ENCODE measurements around the gene MED12L. TPM values are rescaled to one million over a fixed set of nuclear protein-coding genes. Genes with fewer than 3 reads are reported as not detected.
"Not testable (repeated sequence)": the region's sequence is repeated elsewhere in the genome, so short reads cannot be mapped to it uniquely, and the experiment has no call there.

The MED12L gene
- total RNA-seq, result 1 to 10 TPM; 1.5 to 1.8 TPM

- CTCF ChIA-PET, result interaction anchor here (0.7 to 3.2 kb wide), 2 partner anchors 10 to 158 kb away, joined by 3 to 12 read pairs; no protein-coding TSS in a partner anchor
- POLR2A ChIA-PET, result interaction anchor here (1.5 kb wide), 1 partner anchor 231 kb away, joined by 3 read pairs; the partner anchor contains the start of gene GPR87
These were observed at the start of gene MED12L for GRCh38 chr3:151085227-151085888. Gene MED12L (plus strand): TSS chr3:151085664. CDS start chr3:151086927, 1,263 bp downstream.

- ChIA-PET POLR2A (no interaction called here), CTCF (no interaction called here)
These were observed 47.6 kb upstream of the MED12L start for GRCh38 chr3:151037746-151038477.

DNA sequence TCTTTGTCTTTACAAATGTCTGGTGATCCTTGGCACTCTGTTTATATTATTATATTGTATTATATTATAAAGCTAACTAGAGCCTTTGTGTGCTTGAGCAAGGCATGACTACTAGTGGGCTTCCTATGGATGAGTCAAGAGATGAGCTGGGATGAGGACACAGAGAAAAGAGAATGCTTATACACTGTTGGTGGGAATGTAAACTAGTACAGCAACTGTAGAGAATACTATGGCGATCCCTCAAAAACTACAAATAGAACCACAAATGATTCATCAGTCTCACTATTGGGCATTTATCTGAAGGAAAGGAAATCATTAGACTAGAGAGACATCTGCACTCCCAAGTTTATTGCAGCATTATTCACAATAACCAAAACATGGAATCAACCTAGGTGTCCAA lies 40.8 kb upstream of the MED12L start:
- ChIA-PET POLR2A (no interaction called here), CTCF (interaction anchor here (0.7 kb wide), 1 partner anchor 67 kb away, joined by 3 read pairs; no protein-coding TSS in a partner anchor)

DNA sequence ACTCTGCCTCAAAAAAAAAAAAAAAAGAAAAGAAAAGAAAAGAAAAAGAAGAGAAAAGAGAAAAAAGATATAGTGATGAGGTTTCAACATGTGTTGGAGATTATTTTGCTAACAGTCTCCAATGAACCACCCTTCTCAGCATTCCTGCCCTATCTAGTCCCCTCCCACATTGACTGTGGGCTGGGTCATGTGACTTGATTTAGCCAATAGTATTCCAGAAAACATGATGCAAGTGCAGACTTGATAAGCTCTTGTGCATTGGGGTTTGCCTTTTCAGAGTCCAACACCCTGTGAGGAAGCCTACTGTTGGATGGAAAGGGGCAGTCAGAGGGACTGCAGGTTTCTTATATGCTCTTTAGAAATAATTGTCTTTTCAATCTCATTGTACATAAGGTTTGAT lies 37.8 kb upstream of the MED12L start:
- CTCF ChIA-PET, result interaction anchor here (0.7 kb wide), 1 partner anchor 34 kb away, joined by 4 read pairs; no protein-coding TSS in a partner anchor
- POLR2A ChIA-PET, result no interaction called here

DNA sequence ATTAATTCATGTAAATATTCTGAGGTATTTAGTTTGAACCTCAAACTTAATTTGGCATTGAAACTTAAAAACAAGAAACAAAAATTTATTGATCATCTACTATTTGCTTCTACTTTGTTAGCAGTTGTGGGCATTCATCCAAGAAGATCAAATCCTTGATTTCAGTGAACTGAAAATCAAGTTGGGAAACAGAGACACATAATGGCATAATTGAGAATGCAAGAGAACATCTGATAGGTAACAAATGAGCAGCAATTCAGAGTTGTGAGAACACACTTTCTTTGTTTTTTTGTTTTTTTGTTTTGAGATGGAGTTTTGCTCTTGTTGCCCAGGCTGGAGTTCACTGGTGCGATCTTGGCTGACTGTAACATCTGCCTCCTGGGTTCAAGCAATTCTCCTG lies 33.9 kb upstream of the MED12L start:
- CTCF ChIA-PET, result no interaction called here
- POLR2A ChIA-PET, result no interaction called here

- ChIA-PET CTCF (no interaction called here), POLR2A (no interaction called here)
These were observed 33.1 kb upstream of the MED12L start for GRCh38 chr3:151052346-151052745.

DNA sequence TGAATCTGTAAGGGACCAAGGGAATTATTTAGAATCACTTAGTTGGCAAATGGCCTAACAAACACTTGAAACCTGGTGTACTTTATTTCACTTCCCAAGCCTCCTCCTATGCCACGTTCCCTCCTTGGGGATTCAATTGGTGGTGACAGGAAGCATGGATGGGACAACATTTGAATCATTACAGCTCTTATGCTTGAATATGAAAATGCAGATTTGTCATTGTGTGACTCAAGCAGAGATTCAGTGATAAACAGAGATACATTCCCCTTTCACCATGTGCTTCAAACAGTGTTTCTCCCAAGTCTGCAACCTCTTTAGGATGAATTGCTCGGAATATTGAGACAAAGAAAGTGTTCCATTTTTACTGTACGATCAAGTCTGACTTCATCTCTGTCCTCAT lies 32.7 kb upstream of the MED12L start:
- POLR2A ChIA-PET, result no interaction called here
- CTCF ChIA-PET, result no interaction called here

- CTCF ChIA-PET, result no interaction called here
- POLR2A ChIA-PET, result no interaction called here
These were observed 26.7 kb upstream of the MED12L start for GRCh38 chr3:151058740-151059139.

- POLR2A ChIA-PET, result no interaction called here
- CTCF ChIA-PET, result no interaction called here
These were observed 22.9 kb upstream of the MED12L start for GRCh38 chr3:151062611-151063010.

GRCh38 chr3:151067158-151067557 lies 18.3 kb upstream of the MED12L start:
- POLR2A ChIA-PET, result no interaction called here
- CTCF ChIA-PET, result interaction anchor here (0.8 to 1.0 kb wide), 2 partner anchors 79 to 140 kb away, joined by 3 to 4 read pairs; no protein-coding TSS in a partner anchor

DNA sequence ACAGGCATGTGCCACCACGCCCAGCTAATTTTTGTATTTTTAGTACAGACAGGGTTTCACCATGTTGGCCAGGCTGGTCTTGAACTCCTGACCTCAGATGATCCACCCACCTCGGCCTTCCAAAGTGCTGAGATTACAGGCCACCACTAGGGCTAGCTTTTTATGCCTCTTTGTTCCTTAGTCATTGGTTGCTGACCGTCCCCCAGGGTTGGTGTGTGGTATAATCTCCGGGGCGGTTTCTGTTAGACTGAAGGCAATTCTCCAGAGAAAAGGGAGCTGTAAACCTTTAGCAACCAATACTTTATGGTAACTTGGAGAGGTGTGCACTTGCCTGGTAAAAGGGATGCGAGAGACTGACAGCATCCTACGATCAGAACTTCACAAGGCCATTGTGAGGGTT lies 12.6 kb upstream of the MED12L start:
- CTCF ChIA-PET, POLR2A ChIA-PET: not testable (repeated sequence)

- ChIA-PET POLR2A (no interaction called here), CTCF (no interaction called here)
These were observed 11.2 kb upstream of the MED12L start for GRCh38 chr3:151074256-151074655.

DNA sequence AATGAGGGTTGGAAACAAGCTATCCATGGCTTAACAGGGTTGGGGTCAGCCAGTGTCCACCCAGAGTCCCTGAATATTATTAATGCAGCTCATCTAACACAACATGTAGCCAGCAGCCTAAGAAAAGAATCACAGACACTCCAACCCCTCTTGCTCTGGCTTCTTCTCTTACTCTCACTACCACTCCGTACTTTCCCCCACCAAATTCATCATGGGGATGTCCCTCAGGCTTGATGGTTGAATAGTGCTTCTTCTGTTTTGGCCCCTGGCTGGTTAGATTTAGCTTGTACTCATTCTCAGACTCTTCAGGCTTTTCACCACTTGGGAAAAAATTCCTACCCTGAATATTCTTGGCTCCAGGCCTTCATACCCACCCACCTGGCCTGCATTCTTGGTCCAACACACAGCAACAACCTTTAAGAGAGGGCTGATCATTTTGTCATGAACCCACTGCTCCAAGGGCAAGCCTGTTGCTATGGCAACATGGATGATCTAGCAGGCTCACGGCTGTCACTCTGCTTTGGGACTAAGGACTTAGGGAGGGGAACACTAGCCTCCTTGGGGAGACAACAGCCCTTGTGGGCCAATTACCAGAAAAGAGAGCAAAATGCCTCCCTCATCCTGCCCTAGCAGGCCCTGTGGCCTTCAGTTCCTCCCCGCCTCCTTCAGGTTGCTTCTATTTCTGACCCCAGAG lies 9.4 kb upstream of the MED12L start:
- CTCF ChIA-PET, result no interaction called here
- POLR2A ChIA-PET, result no interaction called here

GRCh38 chr3:151076626-151077025 lies 8.8 kb upstream of the MED12L start:
- ChIA-PET POLR2A (no interaction called here), CTCF (no interaction called here)

- CTCF ChIA-PET, result interaction anchor here (0.5 kb wide), 1 partner anchor 33 kb away, joined by 4 read pairs; no protein-coding TSS in a partner anchor
- POLR2A ChIA-PET, result not testable (repeated sequence)
These were observed 4.4 kb upstream of the MED12L start for GRCh38 chr3:151081082-151081481.

GRCh38 chr3:151082880-151083838 lies 2.3 kb upstream of the MED12L start:
- POLR2A ChIA-PET, result no interaction called here
- CTCF ChIA-PET, result no interaction called here

GRCh38 chr3:151084893-151085226 lies 604 bp upstream of the MED12L start:
- POLR2A ChIA-PET, result interaction anchor here (1.5 kb wide), 1 partner anchor 232 kb away, joined by 3 read pairs; the partner anchor contains the start of gene GPR87
- CTCF ChIA-PET, result interaction anchor here (3.2 kb wide), 1 partner anchor 10 kb away, joined by 12 read pairs; no protein-coding TSS in a partner anchor

DNA sequence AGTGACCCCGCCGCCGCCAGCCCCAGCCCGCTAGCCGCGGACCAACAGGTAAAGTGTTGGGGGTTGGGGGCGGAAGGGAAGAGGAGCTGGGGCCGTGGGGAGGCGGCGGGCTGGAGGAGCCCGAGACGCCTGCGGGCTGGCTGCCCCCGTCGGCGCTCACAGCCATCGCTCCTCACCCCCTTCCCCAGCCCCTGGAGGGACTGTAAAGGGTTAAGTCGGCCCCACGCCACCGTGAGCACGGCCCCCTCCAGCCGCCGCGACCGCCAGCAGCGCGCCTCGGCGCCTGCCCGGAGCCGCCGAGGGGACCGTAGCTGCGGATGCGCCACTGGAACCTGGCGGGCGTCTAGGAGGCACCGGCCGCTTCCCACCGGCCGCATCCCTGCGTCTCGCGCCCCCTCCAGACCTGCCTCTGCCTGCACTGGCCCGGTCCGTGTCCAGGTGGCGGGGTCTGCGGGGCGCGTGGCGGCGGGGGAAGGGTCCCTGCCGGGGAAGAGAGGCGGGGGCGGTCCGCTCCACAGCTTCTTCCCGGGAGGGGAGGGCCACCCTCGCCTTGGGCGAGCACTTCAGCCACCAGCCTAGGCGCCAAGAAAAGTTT lies 522 bp downstream of the MED12L start:
- POLR2A ChIA-PET, result interaction anchor here (0.6 to 1.5 kb wide), 2 partner anchors 48 to 231 kb away, joined by 3 to 4 read pairs; partner anchors contain the start of gene GPR87
- CTCF ChIA-PET, result interaction anchor here (0.6 to 3.2 kb wide), 7 partner anchors 8 to 336 kb away, joined by 3 to 12 read pairs (median 3); no protein-coding TSS in a partner anchor

Measured in activated CD8-positive, alpha-beta memory T cell treated with anti-CD3 and anti-CD28 coated beads for 36 hours (primary cell).